ENCODE data around the gene TCF7L2.

Gene TCF7L2

GRCh38 chr10:112966194-112966855 is 16.3 kb downstream of the TCF7L2 start:
- DNase-seq, result no peak

DNA sequence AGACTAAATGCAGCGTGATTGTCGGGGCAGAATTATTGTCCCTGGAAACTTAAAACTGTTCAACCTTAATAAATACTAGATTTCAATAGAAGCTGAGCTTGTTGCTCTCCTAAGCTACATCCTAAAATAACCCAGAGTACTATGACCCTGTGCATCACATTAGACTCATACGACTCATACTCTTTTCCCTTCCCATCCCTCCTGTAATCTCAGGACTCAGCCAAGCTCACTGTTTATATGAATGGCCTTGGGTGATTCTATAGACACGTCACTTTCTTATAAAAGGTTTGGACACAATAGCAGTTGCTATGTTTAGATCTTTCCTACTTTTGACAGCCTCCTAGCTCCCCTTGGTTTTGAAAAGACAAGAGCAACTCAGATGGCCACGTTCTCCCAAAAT is 17.2 kb downstream of the TCF7L2 start:
- DNase-seq, result no peak

DNA sequence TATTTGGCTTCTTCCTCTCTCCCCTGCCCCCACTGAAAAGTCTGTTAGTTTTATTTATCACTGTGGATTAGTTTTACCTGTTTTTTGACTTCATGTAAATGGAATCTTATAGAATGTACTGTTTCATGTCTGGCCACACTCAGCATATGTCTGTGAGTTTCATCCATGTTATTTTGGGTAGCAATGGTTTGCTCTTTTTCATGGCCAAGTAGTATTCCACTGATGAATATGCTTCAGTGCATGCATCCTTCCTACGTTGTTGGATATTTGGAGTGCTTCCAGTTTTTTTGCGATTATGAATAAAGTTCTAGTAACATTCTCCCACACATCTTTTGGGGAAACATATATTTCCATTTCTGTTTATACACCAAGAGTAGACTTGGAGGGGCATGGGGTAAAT is 19.1 kb downstream of the TCF7L2 start:
- DNase-seq, result no peak

DNA sequence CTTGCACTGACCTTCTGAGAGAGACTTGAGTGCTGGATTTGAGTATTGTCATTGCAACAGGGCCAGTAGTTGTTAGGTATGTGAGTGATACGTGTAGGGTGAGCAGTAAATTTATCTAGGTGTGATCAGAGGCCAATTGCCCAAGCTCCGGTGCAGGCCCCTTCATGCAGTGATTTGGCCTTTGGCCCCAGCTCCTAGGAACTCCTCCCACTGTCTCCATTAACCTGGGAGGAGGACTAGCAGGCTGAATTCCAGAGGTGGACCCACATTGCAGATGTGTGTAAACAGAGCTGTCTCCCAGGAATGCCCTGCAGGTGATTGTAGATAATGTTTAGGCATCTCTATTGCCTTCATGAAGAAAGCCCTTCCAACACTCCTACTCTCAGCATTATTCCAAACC is 19.5 kb downstream of the TCF7L2 start:
- no peak for DNase-seq

GRCh38 chr10:112970021-112970420 is 20.0 kb downstream of the TCF7L2 start:
- no peak for DNase-seq

DNA sequence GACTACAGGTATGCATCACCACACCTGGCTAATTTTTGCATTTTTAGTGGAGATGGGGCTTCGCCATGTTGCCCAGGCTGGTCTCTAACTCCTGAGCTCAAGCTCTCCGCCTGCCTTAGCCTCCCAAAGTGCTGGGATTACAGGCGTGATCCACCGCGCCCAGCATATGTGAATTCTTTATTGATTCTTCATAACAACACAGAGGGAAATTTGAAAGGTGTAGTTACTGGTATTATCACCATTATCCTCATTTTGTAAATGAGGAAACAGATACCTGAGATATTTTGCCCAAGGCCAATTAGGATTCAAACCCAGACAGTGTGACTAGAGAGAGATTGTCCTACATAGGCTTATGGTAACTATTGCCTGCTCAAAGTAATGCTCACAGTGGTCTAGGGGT is 22.6 kb downstream of the TCF7L2 start:
- no peak for DNase-seq

DNA sequence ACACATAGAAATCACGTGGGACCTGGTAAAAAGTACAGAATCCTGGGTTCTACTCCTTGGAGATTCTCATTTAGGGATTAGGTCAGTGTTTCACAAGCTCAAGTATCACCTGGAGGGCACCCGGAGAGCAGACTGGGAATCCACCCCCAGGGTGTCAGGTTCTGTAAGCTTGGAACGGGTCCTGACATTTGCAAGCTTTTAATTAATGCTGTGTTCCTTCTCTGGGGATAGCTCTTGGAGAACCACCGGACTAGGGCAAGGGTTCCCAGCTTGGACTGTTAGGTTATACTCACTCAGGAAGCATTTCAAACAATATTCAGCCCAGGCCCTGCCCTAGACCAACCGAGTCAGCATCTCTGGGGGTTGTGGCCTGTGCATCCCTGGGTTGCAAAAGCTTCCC is 23.0 kb downstream of the TCF7L2 start:
- no peak for DNase-seq

DNA sequence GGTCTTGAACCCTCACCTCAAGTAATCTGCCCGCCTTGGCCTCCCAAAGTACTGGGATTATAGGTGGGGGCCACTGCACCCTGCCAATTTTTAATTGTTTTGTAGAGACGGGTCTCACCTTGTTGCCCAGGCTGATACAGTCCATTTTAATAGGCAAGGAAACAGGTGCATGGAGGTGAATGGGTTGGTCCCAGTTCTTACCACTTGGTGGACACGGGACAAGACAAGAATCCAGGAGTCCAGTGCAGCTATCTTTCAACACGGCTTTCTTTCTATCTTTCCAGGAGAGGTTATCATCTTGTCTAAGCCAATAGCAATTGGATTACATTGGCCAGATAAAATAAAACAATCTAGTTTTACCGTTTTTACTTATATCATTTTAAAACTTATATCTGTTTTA is 23.8 kb downstream of the TCF7L2 start:
- no peak for DNase-seq

DNA sequence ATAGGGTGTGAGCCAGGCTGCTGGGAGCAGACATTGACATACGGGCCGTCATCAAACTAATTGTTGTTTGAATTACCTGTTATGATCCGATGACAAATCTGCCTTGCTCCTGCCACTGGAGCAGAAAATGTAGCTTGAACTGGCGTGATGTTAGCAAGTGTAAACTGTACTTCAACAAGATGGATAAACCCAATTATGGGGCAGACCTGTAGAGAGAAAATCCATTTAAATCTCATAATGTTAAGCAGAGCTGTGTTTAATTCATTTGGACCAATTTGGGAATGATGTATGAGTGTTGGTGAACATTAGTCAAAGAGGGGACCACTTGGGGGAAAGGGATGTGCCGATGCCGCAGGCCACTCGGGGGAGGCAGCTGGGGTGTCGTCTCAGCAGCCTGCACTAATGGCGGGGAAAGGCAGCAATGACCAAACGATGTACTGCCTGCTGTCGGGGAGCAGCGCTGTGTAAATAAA is 27.4 kb downstream of the TCF7L2 start:
- DNase-seq, result no peak

GRCh38 chr10:112979927-112980326 is 29.9 kb downstream of the TCF7L2 start:
- no peak for DNase-seq

DNA sequence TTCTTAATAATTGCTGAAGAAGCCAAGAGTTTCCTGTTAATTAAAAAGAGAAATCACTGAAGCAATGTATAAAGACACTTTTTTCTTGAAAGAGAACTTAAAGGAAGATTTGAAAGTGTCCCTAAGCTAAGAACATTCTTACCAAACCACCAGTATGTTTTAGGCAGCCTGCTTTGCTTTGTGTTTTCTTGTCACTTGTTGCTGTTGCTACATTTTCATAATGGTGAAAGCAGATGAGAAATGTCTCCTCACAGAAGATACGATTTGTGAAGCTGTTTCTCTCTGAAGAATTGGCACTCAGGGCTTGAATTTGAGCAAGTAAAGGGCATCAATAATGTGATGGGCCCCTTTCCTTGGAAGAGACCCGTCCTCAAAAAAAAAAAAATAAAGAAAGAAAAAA is 30.9 kb downstream of the TCF7L2 start:
- no peak for DNase-seq

GRCh38 chr10:112981553-112981952 is 31.5 kb downstream of the TCF7L2 start:
- no peak for DNase-seq

- DNase-seq, result no peak
Observed at GRCh38 chr10:112983444-112984056, 33.5 kb downstream of the TCF7L2 start.

DNA sequence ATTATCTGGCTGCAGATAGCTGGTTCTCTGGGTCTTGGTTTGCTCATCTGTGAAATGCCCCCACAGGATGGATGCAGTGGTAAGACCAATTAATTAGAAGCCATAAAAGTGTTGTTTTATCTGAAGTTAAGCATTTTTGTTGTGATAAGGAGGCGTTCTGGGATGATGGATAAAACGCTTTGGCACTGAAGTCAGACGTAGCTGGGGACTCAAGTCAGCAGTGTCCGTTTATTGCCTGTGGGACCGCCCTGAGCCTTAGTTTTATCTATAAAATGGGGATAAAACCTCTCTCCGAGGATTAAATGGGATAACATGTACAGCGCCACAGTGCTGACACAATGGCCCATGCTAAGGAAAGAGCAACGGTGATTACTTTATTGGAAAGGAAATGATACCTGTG is 34.7 kb downstream of the TCF7L2 start:
- no peak for DNase-seq

GRCh38 chr10:112985690-112986543 is 35.9 kb downstream of the TCF7L2 start:
- no peak for DNase-seq

DNA sequence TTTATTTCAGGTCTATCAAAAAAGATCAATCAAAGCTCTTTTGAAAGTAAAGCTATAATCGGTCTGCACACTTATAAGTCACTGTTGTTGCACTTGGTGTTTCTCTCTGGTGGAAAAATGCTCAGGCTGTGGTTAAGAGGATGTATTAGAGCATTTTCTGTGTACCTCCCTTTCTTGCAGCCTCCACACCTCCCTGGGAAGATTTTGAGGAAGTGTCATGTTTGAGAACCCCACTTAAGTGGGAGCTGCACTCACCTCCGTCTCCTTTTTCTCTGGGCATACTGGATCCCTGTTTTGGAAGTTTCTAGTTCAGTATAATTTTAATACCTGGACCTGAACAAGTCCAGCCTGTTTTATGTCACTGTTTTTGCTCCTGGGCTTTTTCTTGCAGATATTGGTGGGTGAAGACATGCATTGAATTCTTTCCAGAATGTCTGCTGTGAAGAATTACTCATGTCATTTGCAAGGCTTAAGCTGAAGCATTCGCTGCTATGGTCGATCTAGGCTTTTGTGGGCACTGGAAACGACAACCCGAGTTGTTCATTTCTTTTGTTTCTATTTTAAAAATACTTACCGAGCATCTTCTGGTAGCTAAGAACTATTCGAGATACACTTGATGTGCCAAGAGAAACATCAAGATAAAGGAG is 36.6 kb downstream of the TCF7L2 start:
- DNase-seq, result no peak

DNA sequence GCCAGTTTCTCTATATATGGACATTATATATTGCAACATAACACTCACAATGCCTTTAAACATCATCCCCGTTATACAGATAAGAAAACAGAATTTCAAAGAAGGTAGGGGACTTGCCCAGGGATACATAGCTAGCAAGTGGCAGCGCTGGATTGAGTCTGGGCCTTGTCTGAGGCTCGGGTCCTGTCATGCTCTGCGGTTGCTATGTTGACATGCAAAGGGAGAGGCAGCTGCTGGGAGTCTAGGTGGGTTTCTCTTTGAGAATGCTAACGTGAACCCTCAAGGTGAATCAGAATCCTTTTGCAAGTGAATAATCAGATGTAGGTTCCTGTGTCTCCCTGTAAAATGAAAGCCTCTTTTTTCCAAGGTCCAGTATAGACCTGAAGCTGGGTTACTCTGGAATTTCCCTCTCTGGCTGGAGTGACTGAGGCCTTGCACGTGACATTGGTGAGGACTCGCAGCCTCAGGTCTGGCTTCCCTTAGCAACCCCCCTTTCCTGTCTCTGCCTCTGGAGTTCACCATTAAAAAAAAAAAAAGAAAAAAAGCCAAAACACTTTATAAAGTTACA is 38.9 kb downstream of the TCF7L2 start:
- DNase-seq, result no peak

- DNase-seq, result no peak
Observed at GRCh38 chr10:112989826-112990225, 39.8 kb downstream of the TCF7L2 start.

GRCh38 chr10:112990271-112990670 is 40.2 kb downstream of the TCF7L2 start:
- no peak for DNase-seq

- DNase-seq, result peak; percentile 64
Observed at GRCh38 chr10:112991888-112992491, 41.9 kb downstream of the TCF7L2 start.

- no peak for DNase-seq
Observed at GRCh38 chr10:112996462-112996861, 46.4 kb downstream of the TCF7L2 start.

GRCh38 chr10:112999102-112999501 is 49.1 kb downstream of the TCF7L2 start:
- DNase-seq, result no peak

DNA sequence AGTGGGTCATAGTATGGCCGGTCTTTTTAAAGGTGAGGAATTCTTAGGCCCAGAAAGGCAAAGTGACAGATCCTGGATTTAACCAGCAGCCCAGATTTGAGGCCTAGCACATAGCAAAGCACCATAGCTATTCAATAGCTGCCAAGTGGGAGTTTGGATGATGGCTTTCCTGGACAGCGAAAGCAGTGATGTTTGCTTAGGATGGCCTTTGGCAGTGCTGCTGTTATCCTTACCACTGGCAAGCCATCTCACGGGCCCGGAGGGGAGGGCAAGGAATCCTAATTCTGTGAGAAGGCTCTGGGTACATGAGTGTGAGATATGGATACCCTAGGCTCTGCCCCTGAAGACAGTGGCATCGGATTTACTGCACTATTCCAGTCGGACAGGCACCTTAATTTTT is 50.4 kb downstream of the TCF7L2 start:
- DNase-seq, result no peak
